Measurements from ENCODE around the gene TMEM154. TPM values are rescaled to one million over a fixed set of nuclear protein-coding genes. Genes with fewer than 3 reads are reported as not detected.

TMEM154 gene
- total RNA-seq, 1 donor from 2014 or later, result 19.6 TPM

DNA sequence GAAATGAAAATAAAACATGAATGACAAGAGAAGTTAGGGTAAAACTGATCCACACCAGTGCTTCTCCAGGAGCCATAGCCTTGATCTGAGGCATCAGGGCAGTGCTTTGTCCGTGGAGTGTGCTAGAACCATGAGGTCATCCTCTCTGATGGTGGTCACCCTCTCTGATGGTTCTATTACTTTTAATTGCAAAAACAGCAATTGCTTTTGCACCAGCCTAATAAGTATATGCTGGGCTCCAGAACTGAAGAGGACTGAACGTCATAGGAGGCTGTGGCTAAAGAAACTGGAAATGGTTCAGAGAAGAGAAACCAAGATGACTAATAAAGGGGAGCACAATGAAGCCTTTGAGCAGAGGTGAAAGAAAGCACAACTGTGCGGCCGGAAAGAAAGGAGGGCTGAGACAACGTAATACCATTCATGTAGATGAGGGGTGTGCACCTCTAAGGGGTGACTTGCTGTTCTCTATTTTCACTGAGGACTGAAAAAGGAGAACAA lies 17.0 kb upstream of the TMEM154 start:
- Histone ChIP-seq H3K27me3 (ENCODE audit: low read depth) (peaks cover 4% of the 10 kb centered on the region), H3K4me1 (no peaks in the 10 kb centered on the region), H3K27ac (no peak overlapping the region), H3K36me3 (no peaks in the 10 kb centered on the region), H3K9me3 (no peaks in the 10 kb centered on the region), H3K4me3 (no peak overlapping the region)
- DNase-seq (no peak), ATAC-seq (peak; percentile 53 to 85)
- TF ChIP-seq, protein P1, sequence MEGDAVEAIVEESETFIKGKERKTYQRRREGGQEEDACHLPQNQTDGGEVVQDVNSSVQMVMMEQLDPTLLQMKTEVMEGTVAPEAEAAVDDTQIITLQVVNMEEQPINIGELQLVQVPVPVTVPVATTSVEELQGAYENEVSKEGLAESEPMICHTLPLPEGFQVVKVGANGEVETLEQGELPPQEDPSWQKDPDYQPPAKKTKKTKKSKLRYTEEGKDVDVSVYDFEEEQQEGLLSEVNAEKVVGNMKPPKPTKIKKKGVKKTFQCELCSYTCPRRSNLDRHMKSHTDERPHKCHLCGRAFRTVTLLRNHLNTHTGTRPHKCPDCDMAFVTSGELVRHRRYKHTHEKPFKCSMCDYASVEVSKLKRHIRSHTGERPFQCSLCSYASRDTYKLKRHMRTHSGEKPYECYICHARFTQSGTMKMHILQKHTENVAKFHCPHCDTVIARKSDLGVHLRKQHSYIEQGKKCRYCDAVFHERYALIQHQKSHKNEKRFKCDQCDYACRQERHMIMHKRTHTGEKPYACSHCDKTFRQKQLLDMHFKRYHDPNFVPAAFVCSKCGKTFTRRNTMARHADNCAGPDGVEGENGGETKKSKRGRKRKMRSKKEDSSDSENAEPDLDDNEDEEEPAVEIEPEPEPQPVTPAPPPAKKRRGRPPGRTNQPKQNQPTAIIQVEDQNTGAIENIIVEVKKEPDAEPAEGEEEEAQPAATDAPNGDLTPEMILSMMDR (IDR thresholded peaks at IDR 0.05), result no peak
- intact Hi-C loops (cut with DNase I), result no loop called here

DNA sequence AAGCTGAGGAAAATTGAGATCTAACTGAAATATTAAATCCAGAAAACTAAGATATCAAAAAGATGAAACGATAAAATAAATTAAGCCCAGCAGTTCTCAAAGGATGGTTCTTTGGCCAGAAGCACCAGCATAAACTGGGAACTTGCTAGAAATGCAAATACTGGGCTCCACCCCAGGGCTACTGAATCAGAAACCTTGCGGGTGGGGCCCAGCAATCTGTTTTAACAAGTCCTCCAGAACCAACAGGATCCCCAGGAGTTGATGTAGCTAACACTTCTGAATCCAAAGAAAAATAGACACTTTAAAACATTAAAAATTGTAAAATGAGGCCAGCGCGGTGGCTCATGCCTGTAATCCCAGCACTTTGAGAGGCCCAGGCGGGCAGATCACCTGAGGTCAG lies 14.1 kb upstream of the TMEM154 start:
- TF ChIP-seq, protein P1 (IDR thresholded peaks at IDR 0.05), result no peak
- Histone ChIP-seq H3K27ac (no peak overlapping the region), H3K36me3 (no peaks in the 10 kb centered on the region), H3K9me3 (no peaks in the 10 kb centered on the region), H3K27me3 (ENCODE audit: low read depth) (no peaks in the 10 kb centered on the region), H3K4me1 (no peaks in the 10 kb centered on the region), H3K4me3 (no peak overlapping the region)
- intact Hi-C loops (cut with DNase I), result no loop called here
- ATAC-seq (no peak), DNase-seq (no peak)

DNA sequence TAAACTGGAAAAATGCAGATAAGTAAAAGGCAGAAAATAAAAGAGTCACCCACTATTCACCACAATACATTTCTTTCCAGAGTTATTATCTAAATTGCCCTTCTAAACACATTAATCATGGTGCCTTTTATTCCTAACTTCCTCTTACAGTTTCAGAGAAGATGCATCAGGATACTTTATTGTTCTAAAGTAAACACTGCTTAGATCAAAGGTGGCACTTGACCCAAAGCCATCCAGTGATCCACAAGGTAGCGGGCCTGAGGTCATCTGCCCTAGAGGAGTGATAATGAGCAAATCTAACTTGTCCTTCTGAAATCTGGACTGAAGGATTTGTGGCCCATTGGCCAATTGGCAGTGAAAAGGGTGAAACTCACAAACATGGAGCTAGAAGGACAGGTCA lies 12.0 kb upstream of the TMEM154 start:
- no peak for ATAC-seq
- Histone ChIP-seq H3K9me3 (no peaks in the 10 kb centered on the region), H3K27me3 (ENCODE audit: low read depth) (no peaks in the 10 kb centered on the region), H3K36me3 (no peaks in the 10 kb centered on the region), H3K4me1 (no peaks in the 10 kb centered on the region), H3K27ac (no peak overlapping the region), H3K4me3 (no peak overlapping the region)
- TF ChIP-seq, protein P1 (IDR thresholded peaks at IDR 0.05), result no peak
- intact Hi-C loops (cut with DNase I), result no loop called here
- no peak for DNase-seq

DNA sequence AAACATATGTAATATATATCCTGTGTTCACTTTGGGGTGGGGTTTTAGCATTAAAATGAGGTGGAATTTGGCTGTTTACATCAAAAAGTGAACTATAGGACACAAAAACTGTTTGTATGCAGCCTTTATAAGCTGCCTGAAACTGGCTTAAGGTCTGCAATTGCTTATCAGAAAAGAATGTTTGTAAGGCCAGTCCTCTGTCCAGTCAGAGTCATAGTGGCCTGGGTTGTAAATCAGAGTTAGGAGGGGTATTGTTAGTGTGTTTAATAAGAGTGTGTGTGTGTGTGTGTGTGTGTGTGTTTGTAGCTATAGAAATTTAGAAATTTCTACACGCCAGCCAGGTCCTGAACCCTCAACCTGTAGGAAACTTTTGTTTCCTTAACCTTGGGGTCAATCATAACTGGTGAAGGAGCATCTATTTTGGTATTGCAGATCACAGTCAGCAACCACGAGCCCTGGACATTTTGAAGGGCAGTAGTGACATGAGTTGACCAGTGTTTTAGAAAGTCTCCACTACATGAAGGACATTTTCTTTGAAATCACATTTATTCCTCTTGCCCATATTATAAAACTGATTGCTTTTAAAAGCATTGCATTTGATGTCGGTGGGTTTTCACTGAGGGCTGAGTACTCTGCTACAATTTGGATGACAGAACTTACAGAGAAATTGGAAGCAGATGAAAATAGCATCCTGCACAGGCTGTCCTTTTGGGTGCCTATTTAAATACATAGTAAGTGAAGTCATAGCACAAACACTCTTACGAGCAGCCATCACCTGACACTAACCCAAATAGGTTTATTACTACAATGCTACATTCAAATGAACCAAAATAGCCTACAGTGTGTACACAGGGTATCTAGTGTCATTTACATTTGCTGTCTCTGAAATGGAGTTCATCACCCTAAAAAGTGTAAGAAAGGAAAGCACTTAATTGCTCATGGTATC lies 11.2 kb upstream of the TMEM154 start:
- Histone ChIP-seq H3K27me3 (ENCODE audit: low read depth) (no peaks in the 10 kb centered on the region), H3K27ac (no peak overlapping the region), H3K4me3 (no peak overlapping the region), H3K4me1 (no peaks in the 10 kb centered on the region), H3K9me3 (no peaks in the 10 kb centered on the region), H3K36me3 (no peaks in the 10 kb centered on the region)
- intact Hi-C loops (cut with DNase I), result no loop called here
- ATAC-seq, result no peak
- TF ChIP-seq, protein P1 (IDR thresholded peaks at IDR 0.05), result no peak
- no peak for DNase-seq

DNA sequence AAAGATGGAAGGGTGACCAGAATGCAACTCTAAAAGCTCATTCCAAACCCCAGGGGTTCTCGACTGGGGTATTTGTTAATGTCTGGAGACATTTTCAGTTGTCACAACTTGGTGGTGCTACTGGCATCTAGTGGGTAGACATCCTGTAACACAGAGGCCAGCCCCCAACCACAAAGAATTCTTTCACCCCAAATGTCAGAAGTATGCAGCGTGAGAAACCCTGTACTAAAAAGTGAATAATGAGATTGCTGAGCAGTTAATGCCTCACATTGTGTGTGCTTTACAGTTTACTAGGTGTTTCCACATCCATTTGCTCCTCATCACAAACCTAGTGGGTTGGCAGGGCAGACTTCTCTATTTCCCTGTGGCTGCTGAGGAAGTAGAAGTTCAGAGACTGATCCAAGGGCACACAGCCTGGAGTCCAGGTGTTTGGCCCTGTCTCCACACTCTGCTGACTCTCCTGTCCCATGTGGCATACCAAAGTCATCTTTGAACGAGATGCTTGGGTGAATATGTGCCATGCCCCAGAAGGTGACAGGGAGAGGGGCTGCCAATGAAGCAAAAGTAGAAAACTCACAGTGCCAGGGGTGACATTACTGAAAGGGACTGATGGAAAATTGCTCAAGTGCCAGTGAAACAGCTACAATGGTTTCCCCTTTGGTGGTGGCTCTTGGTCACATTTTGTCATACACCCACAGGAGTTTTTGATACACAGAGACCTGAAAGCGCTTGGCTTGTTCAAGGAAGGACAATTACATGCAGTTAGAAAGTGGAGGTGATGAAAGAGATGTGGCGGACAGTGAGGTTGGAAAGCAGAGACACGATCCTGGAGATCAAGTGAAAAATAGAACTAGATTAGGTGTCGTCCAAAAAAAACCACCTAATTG lies 10.1 kb upstream of the TMEM154 start:
- intact Hi-C loops (cut with DNase I), result no loop called here
- no peaks in the 10 kb centered on the region for H3K4me1 ChIP-seq
- no peaks in the 10 kb centered on the region for H3K9me3 ChIP-seq
- H3K27me3 ChIP-seq (ENCODE audit: low read depth), result no peaks in the 10 kb centered on the region
- H3K36me3 ChIP-seq, result no peaks in the 10 kb centered on the region
- peak in 1 of 2 donors; percentile 46 for ATAC-seq
- TF ChIP-seq, protein P1 (IDR thresholded peaks at IDR 0.05), result no peak
- H3K4me3 ChIP-seq, result no peak overlapping the region
- no peak for DNase-seq
- no peak overlapping the region for H3K27ac ChIP-seq
